ENCODE data around the gene IRX6. TPM values are rescaled to one million over a fixed set of nuclear protein-coding genes. Genes with fewer than 3 reads are reported as not detected.

IRX6 gene
- total and polyA plus RNA-seq, 2 of the 8 experiments (the other 6 are each of a cell fraction or from before 2014, with no cell fraction given), result 0.61 TPM; not detected in 1

DNA sequence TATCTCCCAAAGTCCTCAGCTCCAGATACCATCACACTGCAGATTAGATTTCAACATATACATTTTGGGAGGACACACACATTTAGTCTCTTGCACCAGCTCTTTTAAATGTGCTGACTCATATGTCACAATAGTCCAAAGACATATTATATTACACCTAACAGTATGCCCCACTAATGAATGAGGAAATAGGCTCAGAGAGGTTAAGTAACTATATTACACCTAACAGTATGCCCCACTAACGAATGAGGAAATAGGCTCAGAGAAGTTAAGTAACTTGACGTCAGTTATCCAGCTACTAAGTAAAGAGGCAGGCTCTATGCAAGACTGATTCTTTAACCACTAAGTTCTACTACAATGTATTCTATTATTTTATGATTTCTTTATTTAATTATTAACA lies 9.7 kb downstream of the IRX6 start:
- H3K18ac ChIP-seq (ENCODE audit: extremely low read depth, low read length), result no peak overlapping the region
- no peak overlapping the region for H4K5ac ChIP-seq (ENCODE audit: insufficient read length, low read depth, low read length)
- no peak overlapping the region for H4K91ac ChIP-seq (replicated peaks; ENCODE audit: insufficient read length, low read length)
- DNase-seq (ENCODE audit: low read depth in 1 of 2, low spot score in 2 of 2), result no peak
- no peak overlapping the region for H2BK12ac ChIP-seq (ENCODE audit: low read depth, low read length)
- TF ChIP-seq EP300 (IDR thresholded peaks at IDR 0.05; ENCODE audit: borderline replicate concordance in 1 of 2, low read depth in 2 of 2, low read length in 2 of 2) (no peak), EGR1 (IDR thresholded peaks at IDR 0.05; ENCODE audit: borderline replicate concordance, low read depth, low read length) (no peak), KDM1A (IDR thresholded peaks at IDR 0.05; ENCODE audit: borderline replicate concordance, low read length) (no peak), PHF8 (conservative IDR thresholded peaks at IDR 0.05; ENCODE audit: low read depth, low read length) (no peak), HDAC6 (IDR thresholded peaks at IDR 0.05; ENCODE audit: low read depth, low read length) (no peak)
- H3K4ac ChIP-seq (replicated peaks; ENCODE audit: insufficient read length, low read depth, low read length), result no peak overlapping the region
- no peak overlapping the region for H3K4me3 ChIP-seq (ENCODE audit: extremely low read depth in 1 of 4, insufficient read depth in 2 of 4, low read depth in 3 of 4, low read length in 4 of 4)
- H2AFZ ChIP-seq (ENCODE audit: low read length), result no peak overlapping the region
- ChIA-PET CTCF (ENCODE audit: partially characterized antibody) (interaction anchor here (2.1 kb wide), 1 partner anchor 10 kb away, joined by 15 read pairs; the partner anchor contains the start of gene IRX6), POLR2A (ENCODE audit: partially characterized antibody) (interaction anchor here (1.3 kb wide), 1 partner anchor 10 kb away, joined by 3 read pairs; the partner anchor contains the start of gene IRX6)
- H3K56ac ChIP-seq (replicated peaks; ENCODE audit: insufficient read length, low read depth, low read length), result no peak overlapping the region
- peaks cover 7% of the 10 kb centered on the region in 2 experiments for H4K20me1 ChIP-seq (replicated peaks in 1 of 2; ENCODE audit: control insufficient read depth in 1 of 2, insufficient read depth in 2 of 2, low read length in 2 of 2)
- H3K23me2 ChIP-seq (ENCODE audit: low read depth, low read length), result peaks cover 17% of the 10 kb centered on the region; the same call in 1 of the 2 replicates
- no peak overlapping the region for H2BK15ac ChIP-seq (ENCODE audit: low read length)
- H2BK5ac ChIP-seq (ENCODE audit: low read depth, low read length), result no peak overlapping the region
- no peaks in the 10 kb centered on the region for H3K79me1 ChIP-seq (ENCODE audit: low read depth, low read length)
- peaks cover 0 to 18% (median 6%) of the 10 kb centered on the region in 4 experiments; a peak in 5 of 7 replicates for H3K4me1 ChIP-seq (replicated peaks in 1 of 4; ENCODE audit: control insufficient read depth in 3 of 4, insufficient read depth in 4 of 4, low read length in 3 of 4)
- no peak overlapping the region for H2BK20ac ChIP-seq (ENCODE audit: low read length)
- no peak overlapping the region for H3K27ac ChIP-seq (ENCODE audit: low read depth, low read length)
- 83% methylated on average over 2 of the region's 2 CpGs; no CpG with 5 or more reads in 1 of the 2 experiments for WGBS, 2 experiments (ENCODE audit: extremely low coverage in 1 of 2, insufficient coverage in 1 of 2, insufficient read length in 1 of 2, insufficient replicate concordance in 2 of 2, low coverage in 1 of 2, low lambda C conversion rate in 2 of 2, missing lambda C conversion rate in 1 of 2)
- no peak overlapping the region for H3K9ac ChIP-seq (replicated peaks in 1 of 4; ENCODE audit: extremely low read depth in 1 of 4, low read depth in 3 of 4, low read length in 3 of 4)
- no peaks in the 10 kb centered on the region for H3K9me3 ChIP-seq (ENCODE audit: insufficient read depth in 2 of 2, low read depth in 1 of 2, low read length in 1 of 2)
- no peak overlapping the region for H2BK120ac ChIP-seq (replicated peaks; ENCODE audit: low read depth, low read length)
- H3K79me2 ChIP-seq (ENCODE audit: control insufficient read depth in 1 of 2, insufficient read depth in 2 of 2, low read length in 2 of 2), result no peaks in the 10 kb centered on the region
- no peak overlapping the region for H4K8ac ChIP-seq (ENCODE audit: extremely low read depth, insufficient read depth, low read length)
- no peak for FAIRE-seq
- no peak overlapping the region for H3K4me2 ChIP-seq (ENCODE audit: insufficient read depth in 1 of 2, low read depth in 2 of 2, low read length in 2 of 2)
- H2AK5ac ChIP-seq (ENCODE audit: low read depth, low read length), result no peak overlapping the region
- peaks cover 53 to 67% (median 57%) of the 10 kb centered on the region in 4 experiments for H3K27me3 ChIP-seq (replicated peaks in 1 of 4; ENCODE audit: control insufficient read depth in 3 of 4, extremely low read depth in 1 of 4, insufficient read depth in 3 of 4, low read length in 3 of 4)
- no peak overlapping the region for H3K14ac ChIP-seq (ENCODE audit: insufficient read length)
- H3K23ac ChIP-seq (ENCODE audit: insufficient read length), result no peak overlapping the region
- H3K36me3 ChIP-seq (ENCODE audit: control insufficient read depth in 2 of 4, insufficient read depth in 4 of 4, low read length in 3 of 4), result no peaks in the 10 kb centered on the region
